MCF 10A (cell line): Measurements from ENCODE around the gene ENPP5. TPM values are rescaled to one million over a fixed set of nuclear protein-coding genes. Genes with fewer than 3 reads are reported as not detected.
"Not testable (repeated sequence)": the region's sequence is repeated elsewhere in the genome, so short reads cannot be mapped to it uniquely, and the experiment has no call there.

Experiments used
- BruUV-seq: library from RNA; stranded (reverse); fragments of 400-500 nt; replicated peaks from 2 replicates; lab custom pipeline; 2021; lab: Mats Ljungman, UMichigan
- CTCF ChIA-PET: fragments of 300-600 bp; sonication (Branson Sonifier 250); formaldehyde crosslinking; extraction: SDS; loops from one replicate; lab custom pipeline; 2021; ENCODE audit warnings: antibody characterized with exemption, inconsistent platforms; lab: Yijun Ruan, JAX
- POLR2A ChIA-PET: fragments of 300-600, 350-650 bp; sonication (Branson Sonifier 250); formaldehyde crosslinking; extraction: SDS; loops from one replicate; lab custom pipeline; 2020; ENCODE audit warnings: antibody characterized with exemption, inconsistent platforms; lab: Yijun Ruan, JAX
- DNase-seq: peaks from one replicate; pipeline ENCODE4 v3.0.0-alpha.2; 2018; ENCODE audit not compliant: unreplicated experiment
- H3K27ac Mint-ChIP-seq: one replicate; pipeline ENCODE4 v1.8.0; 2022; ENCODE audit warnings: mild to moderate bottlenecking, low read depth, mixed read lengths; ENCODE audit not compliant: unreplicated experiment
- H3K27me3 Mint-ChIP-seq: one replicate; pipeline ENCODE4 v1.8.0; 2022; ENCODE audit warnings: mixed read lengths; ENCODE audit not compliant: insufficient read depth, unreplicated experiment
- H3K36me3 Mint-ChIP-seq: one replicate; pipeline ENCODE4 v1.8.0; 2022; ENCODE audit warnings: mild to moderate bottlenecking, moderate library complexity, mixed read lengths; ENCODE audit not compliant: insufficient read depth, unreplicated experiment
- H3K4me1 Mint-ChIP-seq: one replicate; pipeline ENCODE4 v1.8.0; 2022; ENCODE audit warnings: mixed read lengths; ENCODE audit not compliant: insufficient read depth, unreplicated experiment
- H3K4me3 Mint-ChIP-seq: one replicate; pipeline ENCODE4 v1.8.0; 2022; ENCODE audit warnings: mild to moderate bottlenecking, moderate library complexity, mixed read lengths; ENCODE audit not compliant: unreplicated experiment
- H3K9me3 Mint-ChIP-seq: one replicate; pipeline ENCODE4 v1.8.0; 2022; ENCODE audit warnings: mixed read lengths; ENCODE audit not compliant: unreplicated experiment
- CTCF ChIP-seq: fragments of 200-600 bp; IDR thresholded peaks from one replicate; pipeline ENCODE4 v1.8.0; 2022; ENCODE audit warnings: antibody characterized with exemption, mild to moderate bottlenecking; ENCODE audit not compliant: unreplicated experiment
- intact Hi-C: fragments of 100-400 bp; cut with micrococcal nuclease; formaldehyde crosslinking; loops from 2 replicates; pipeline ENCODE4 v1.14.1; 2022
- total RNA-seq: library from RNA; stranded (reverse); gene quantifications from 2 replicates; pipeline ENCODE4 v1.2.3, GENCODE V29; 2022

Gene ENPP5
- total RNA-seq, 1 experiment from 2014 or later = 0.07 TPM

- ChIA-PET CTCF (no interaction called here), POLR2A (no interaction called here)
- Mint-ChIP-seq H3K27me3 (peaks cover 40% of the 10 kb centered on the region), H3K4me3 (no peak overlapping the region), H3K9me3 (no peaks in the 10 kb centered on the region), H3K36me3 (no peaks in the 10 kb centered on the region), H3K4me1 (no peaks in the 10 kb centered on the region), H3K27ac (no peak overlapping the region)
- no peak for DNase-seq
- intact Hi-C loops = no loop called here
- BruUV-seq = no TSS peak
- no peak for TF ChIP-seq CTCF
Measured at GRCh38 chr6:46135176-46135575, 35.6 kb downstream of the ENPP5 start.

- no peak for TF ChIP-seq CTCF
- CTCF ChIA-PET = no interaction called here
- Mint-ChIP-seq H3K4me1 (no peaks in the 10 kb centered on the region), H3K27ac (no peak overlapping the region), H3K27me3 (peaks cover 50% of the 10 kb centered on the region), H3K36me3 (no peaks in the 10 kb centered on the region), H3K4me3 (no peak overlapping the region), H3K9me3 (no peaks in the 10 kb centered on the region)
- no peak for DNase-seq
- no TSS peak for BruUV-seq
- POLR2A ChIA-PET = no interaction called here
- intact Hi-C loops = no loop called here
Measured at GRCh38 chr6:46134216-46134615, 36.6 kb downstream of the ENPP5 start.

GRCh38 chr6:46131291-46131690 lies 39.5 kb downstream of the ENPP5 start:
- intact Hi-C loops, BruUV-seq, DNase-seq, H3K36me3 Mint-ChIP-seq, H3K27ac Mint-ChIP-seq, CTCF ChIA-PET, POLR2A ChIA-PET, H3K4me3 Mint-ChIP-seq, H3K9me3 Mint-ChIP-seq, H3K4me1 Mint-ChIP-seq: not testable (repeated sequence)
- peaks cover 38% of the 10 kb centered on the region for H3K27me3 Mint-ChIP-seq

- BruUV-seq = no TSS peak
- TF ChIP-seq CTCF = no peak
- H3K36me3 Mint-ChIP-seq = no peaks in the 10 kb centered on the region
- POLR2A ChIA-PET = no interaction called here
- intact Hi-C loops = no loop called here
- CTCF ChIA-PET = no interaction called here
- no peaks in the 10 kb centered on the region for H3K4me1 Mint-ChIP-seq
- no peak for DNase-seq
- no peaks in the 10 kb centered on the region for H3K9me3 Mint-ChIP-seq
- H3K27me3 Mint-ChIP-seq = peaks cover 32% of the 10 kb centered on the region
- H3K4me3 Mint-ChIP-seq = no peak overlapping the region
- no peak overlapping the region for H3K27ac Mint-ChIP-seq
Measured at GRCh38 chr6:46130666-46131065, 40.1 kb downstream of the ENPP5 start.
